Astrocyte of the hippocampus (primary cell): ENCODE results near the gene PRKG2.

Source experiments
- DNase-seq: peaks from one replicate; pipeline ENCODE4 v3.0.0; 2011; ENCODE audit warnings: low read depth, low spot score

PRKG2 gene

DNA sequence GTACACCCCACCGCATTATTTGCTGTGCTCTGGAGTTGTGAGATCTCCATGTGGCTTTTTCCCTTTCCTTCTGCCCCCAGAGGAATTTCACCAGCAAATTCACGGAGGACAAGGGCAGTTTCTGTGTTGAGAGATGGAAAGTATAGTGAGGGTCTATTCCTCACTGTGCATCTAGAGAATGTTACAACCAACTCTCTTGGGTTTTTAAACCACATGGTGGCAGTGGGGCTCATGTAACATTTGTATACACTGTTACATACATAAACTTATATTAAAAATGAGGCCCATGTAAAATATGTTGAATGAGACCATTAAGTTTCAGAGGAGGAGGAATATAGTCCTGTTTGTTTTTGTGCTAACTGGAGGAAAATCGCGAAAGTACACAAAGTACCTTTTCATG is 909 bp upstream of the PRKG2 start:
- no peak for DNase-seq

DNA sequence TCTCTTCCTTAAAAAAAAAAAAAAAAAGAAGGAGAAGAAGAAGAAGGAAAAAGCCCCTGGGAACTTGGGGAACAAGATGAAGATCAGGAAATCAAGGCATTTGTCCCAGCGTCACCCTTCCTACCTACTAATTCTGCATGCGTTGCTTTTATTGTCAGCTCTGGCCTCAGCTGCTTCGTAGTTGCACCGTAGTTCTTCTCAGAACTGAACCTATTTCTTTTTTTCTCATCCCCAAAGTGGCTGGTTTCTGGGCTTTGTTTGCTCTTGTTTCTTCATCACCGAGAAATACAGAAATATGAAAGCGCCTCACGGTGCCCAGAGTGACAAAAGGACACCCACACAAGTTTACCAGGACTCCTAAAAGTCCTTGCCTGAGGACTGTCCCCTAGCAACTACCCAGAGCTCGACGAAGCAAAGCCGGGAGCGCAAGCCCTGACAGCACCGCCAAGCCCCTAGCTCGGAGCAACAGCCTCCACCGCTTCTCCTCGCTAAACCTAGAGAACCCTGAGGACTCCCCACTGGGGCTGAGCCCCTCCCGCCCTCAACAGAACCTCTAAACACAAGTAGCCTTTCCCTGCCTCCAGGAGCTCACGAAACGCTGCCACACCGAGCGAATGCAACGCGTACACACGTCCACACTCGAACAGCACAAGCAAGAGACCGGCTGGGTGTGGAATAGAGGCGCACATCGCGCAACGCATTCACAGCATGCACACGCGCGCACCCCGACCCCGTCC is 710 bp downstream of the PRKG2 start:
- DNase-seq, result peak; percentile 50

DNA sequence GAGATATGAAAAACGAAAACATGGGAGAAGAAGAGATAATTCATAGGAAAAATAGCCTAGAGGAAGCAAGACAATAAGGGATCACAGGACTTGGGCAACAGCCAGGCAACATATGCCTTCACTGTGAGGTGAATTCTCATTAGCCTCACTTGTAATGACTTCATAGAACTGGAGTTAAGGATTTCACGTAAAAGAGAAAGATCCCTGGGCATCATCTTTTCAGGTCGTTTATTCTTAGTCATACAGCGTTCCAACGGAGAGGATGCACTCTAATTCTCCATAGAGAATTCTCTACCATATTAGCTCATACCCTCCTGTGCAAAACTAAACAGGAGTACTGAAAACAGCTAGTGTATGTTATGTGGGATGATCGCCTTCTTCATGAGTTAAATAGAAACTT is 1.4 kb downstream of the PRKG2 start:
- no peak for DNase-seq

DNA sequence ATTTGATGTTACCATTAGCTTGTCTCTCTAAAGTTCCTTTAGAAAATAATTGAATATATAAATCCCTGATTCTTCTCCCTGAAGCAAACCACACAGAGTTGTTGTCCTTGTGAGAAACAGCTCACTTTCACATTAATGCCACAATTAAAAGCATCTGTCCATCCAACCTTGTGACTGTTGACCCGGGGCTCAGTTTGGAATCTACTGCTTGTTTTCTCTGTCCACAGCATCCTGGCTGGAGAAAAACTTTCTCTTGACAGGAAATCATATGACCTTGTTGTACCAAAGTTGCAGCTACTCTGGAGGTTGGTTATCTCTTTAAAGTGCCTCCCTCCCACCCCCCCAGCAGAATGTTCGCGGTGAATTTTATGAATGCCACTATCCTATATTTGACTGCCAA is 3.1 kb downstream of the PRKG2 start:
- DNase-seq, result no peak

DNA sequence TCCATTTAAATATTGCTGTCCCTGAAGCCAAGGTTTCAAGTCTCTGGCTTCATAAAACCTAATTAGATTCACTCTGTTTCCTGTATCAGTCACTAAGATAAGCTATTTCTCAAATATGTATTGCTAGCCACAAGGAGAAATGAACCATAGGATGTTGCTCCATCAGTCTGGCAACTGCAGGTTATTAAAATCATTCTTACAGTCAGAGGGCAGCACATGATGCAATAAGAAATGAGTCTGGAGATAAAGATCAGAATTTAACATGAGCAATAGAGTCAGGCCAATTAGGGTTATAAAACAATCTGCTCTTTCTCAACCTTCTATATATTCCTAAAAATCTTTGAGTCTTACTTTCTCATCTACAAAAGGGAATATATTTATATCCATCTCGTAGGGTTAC is 7.2 kb downstream of the PRKG2 start:
- DNase-seq, result no peak

- DNase-seq, result no peak
These were observed 9.7 kb downstream of the PRKG2 start for GRCh38 chr4:81205302-81205701.

DNA sequence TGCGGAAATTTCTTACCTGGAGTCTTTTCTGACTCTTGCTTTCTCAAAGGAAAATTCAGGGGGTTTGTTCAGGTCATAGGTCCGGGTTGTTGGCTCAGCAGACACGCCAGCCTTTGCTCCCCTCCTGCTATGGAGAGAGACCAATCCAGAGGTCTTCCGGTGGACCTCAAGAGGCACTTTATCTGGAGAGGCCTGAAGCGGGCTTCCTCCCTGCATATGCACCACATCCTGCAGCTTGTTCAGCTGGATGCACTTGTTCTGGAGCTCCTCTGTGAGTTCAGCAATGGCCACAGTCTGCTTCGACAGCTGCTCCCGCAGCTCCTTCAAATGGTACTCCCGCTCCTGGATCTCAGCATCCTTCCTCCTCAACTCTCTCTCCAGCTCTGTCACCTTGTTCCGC is 10.5 kb downstream of the PRKG2 start:
- DNase-seq, result no peak

DNA sequence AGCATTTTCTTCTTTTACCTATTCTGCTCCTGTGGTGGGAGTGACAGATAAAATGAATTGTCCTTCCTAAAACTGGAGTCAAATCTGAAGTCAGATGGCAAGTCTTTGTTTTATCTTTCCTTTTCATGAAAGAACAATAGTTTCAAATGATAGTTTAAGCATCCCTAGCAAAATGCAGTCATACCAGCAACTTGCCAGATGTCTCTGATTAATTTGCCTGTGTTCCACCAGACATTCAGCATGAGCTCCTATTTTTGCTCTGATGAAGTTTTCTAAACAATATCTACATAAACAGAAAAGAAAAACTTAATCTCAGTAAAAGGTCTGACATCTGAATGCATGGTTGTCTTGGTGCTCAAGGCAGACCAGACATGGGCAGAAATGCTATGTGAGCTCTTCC is 15.2 kb downstream of the PRKG2 start:
- DNase-seq, result no peak

DNA sequence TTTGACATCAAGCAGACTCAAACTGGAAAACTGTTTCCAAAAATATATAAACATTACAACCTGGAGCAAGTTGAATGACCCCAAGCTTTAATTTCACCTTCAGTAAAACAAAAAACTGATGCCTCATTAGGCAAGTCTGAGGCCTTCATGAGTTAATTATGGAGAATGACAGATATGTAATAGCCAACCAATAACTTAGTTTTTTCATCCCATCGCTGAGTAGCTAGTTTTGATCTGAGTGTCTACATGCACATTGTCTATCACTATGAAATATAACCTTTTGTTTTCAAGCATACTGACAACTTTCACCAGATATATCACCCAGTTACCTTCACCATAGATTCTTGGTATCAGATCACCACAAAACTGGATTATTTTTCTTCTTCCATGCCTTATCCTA is 16.4 kb downstream of the PRKG2 start:
- no peak for DNase-seq

DNA sequence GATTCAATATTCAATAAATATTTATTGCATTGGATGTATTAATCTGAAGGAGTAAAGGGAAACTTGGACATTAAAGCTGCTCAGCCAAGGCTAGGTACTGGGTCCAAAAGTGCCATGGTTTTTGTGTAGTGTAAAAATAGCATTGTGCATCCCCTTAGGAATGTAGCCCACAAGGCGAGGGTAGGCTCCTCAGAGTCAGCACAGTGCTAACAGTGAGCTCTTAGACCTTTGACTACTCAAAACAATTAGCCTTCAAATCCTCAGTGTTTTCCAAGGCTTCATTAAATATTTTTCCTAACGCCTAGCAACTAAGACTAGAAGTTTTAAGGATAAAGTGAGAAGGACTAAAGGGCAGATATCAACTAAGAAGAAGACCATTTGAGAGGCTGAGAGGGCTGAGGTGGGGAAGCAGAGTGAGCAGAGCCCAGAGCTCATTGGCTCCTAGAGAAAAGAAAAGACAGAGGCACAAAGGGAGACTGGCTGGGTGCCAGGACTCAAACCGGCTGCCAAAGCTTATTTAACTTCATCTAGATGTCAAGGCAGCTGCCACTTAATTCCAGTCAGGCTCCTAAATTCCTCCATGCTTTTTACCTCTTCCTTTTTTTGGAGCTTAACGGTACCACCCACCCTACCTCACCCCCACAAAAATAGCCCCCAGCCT is 17.0 kb downstream of the PRKG2 start:
- peak; percentile 30 for DNase-seq

- DNase-seq, result no peak
These were observed 18.8 kb downstream of the PRKG2 start for GRCh38 chr4:81196126-81196650.

DNA sequence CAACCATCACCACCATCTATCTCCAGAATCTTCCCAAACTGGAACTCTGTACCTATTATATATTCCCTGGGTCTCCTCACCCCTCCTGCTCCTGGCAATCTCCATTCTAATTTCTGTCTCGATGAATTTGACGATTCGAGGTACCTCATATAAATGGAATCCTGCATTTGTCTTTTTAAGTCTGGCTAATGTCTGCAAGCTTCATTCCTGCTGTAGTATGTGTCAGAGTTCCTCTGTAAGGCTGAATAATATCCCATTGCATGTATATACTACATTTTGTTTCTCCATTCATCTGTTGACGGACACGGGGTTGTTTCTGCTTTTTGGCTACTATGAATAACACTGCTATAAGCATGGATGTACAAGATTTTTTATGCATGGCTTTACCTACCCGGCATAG is 19.5 kb downstream of the PRKG2 start:
- no peak for DNase-seq

DNA sequence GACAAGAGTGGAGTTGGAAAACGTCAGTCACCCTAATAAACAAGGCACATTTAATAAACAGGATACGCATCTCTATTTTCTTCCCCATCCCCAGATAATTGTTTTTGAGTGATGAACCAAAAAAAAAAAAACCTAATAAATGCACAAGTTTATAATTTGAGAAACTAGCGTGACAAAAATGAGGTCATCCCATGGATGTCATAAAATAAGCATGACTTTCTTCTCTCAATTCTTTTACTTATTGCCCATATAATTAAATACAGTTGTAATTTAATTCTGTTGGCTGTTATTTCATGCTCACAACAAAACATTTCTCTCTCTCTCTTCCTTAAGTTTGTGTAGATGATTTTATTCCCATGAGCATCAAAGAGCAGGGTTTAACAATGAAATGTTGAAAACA is 20.7 kb downstream of the PRKG2 start:
- no peak for DNase-seq

- no peak for DNase-seq
These were observed 34.1 kb downstream of the PRKG2 start for GRCh38 chr4:81180916-81181315.

DNA sequence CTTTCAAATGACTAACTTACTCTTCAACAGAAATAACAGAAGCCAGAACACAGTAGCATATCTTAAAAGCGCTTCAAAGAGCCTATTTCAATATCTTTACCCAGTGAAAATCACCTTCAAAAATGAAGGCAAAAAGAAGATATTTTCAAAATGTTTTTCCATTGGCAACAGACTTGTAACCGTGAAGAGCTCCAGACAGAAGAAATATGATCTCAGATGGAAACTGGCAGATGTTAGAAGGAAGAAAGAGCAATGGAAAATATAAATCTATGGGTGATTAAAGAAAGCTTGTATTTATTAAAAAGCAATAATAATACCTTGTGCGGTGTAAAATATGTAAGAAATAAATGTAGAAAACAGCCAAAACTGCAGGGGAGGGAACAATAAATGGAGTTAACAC is 35.7 kb downstream of the PRKG2 start:
- DNase-seq, result no peak

DNA sequence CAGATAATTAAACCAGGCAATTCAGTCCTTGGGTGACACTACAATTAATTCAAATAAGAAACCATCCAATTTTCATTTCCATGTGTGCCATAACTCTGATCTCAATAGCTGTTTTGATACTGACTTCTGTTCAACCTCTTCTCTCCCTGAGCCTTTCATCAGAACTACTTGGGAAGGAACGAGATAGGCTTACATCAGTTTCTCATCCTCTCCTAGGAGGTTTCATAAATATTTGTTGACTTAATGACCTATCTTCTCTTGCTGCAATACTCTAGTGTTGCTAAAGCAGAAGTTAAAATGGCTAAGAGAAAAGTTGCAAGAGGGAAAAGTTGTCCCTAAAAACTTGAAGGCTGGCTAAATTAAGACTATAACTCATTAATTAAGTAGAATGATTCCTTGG is 41.8 kb downstream of the PRKG2 start:
- DNase-seq, result no peak

DNA sequence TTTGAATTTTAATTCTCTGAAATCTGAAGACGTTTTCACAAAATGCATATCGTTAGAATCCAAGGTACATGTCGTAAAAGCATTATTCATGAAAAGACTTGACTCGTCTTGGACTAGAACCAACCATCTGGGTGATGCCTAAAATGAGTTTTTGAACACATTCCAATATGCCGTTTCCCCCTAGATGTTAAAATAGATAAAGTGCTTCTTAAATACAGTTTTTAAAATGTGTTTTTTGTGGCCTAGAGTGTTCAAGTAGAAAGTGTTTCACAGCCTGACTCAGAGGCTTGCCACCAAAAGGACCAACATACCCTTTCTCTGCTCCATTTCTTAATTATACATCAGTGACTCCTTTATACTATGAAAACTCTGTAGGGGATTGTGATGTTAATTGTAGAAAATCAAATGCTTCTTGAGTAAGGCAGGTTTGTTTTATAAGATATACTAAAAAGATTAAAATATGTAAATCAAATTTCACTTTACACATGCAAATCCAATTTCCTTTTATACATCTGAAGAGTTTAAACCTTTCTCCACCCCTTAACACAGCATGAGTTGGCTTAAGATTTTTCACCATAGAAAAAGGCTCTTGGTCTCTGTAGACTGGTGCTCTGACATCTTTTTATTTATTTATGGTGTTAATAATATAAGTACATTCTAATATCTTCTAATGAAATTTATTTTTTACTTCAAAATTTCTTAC is 48.4 kb downstream of the PRKG2 start:
- peak; percentile 11 for DNase-seq

- DNase-seq, result no peak
These were observed 49.1 kb downstream of the PRKG2 start for GRCh38 chr4:81165861-81166430.

- peak; percentile 21 for DNase-seq
These were observed 50.2 kb downstream of the PRKG2 start for GRCh38 chr4:81164623-81165416.

DNA sequence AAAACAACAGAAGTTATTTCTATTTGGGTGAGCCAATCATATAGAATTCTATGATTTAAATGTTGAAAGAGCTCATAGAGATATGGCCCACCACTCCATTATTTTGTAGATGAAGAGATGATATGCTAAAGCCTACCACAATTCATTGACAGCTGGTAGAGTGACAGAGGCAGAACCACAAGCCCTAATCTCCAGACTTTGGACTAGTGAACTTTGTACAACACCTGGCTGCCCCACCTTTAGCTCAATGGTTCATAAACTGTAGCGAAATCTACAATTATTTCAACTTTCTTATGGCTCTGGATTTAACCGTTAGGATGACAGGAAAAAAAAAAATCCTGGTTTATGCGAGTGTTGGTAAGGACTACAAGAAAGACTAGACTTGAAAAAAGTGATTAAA is 50.9 kb downstream of the PRKG2 start:
- DNase-seq, result no peak

GRCh38 chr4:81162752-81163458 is 52.1 kb downstream of the PRKG2 start:
- no peak for DNase-seq
